ENCODE results near the gene ZNF536. TPM values are rescaled to one million over a fixed set of nuclear protein-coding genes. Genes with fewer than 3 reads are reported as not detected.

ZNF536 gene
- total and polyA plus RNA-seq, 9 donors, result 0.13 to 0.52 (median 0.28) TPM; not detected in 4

DNA sequence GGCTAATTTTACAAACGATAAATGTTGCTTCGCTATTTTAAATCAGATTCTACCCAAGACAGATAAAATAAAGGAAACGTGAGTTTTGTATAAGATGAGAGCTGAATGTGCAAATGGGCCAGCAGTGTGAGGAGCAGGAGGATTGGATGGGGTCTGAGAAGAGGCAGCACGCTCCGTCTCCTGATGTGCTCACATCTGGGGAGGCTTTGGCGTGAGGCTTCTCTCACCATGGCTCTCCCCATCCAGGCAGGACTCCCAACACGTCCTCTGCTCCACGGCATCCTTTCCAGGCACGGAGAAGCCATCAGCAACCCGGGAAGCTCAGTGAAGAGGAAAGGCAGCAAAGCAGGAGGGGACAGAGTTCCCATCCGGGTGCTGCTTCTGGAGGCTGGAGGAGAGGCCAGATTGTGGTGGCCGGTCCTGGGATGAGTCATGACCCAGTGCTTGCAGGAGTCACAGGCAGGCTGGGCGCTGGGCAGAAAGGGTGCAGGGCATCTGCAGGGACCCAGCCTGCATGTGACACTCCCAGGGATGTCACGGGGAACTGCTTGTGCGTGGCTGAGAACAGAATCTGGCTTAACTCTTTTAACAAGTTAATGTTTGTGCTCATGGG is 47.5 kb downstream of the ZNF536 start:
- Histone ChIP-seq H3K4me3 (no peak overlapping the region), H3K9me3 (no peaks in the 10 kb centered on the region), H3K4me1 (ENCODE audit: insufficient read depth) (no peaks in the 10 kb centered on the region), H3K27ac (no peak overlapping the region), H3K27me3 (no peaks in the 10 kb centered on the region), H3K36me3 (no peaks in the 10 kb centered on the region)
- WGBS, 3 donors, result 69 to 75% (median 75%) methylated on average over 15 of the region's 15 CpGs
- intact Hi-C loops (cut with DNase I), result no loop called here
- TF ChIP-seq EP300 (IDR thresholded peaks at IDR 0.05), result no peak
- no peak for TF ChIP-seq CTCF (IDR thresholded peaks at IDR 0.05)
- DNase-seq, result no peak

- WGBS, 3 donors, result 59 to 75% (median 65%) methylated on average over 8 of the region's 8 CpGs
- no peak for DNase-seq
- intact Hi-C loops (cut with DNase I), result no loop called here
- Histone ChIP-seq H3K36me3 (no peaks in the 10 kb centered on the region), H3K4me3 (no peak overlapping the region), H3K27ac (no peak overlapping the region), H3K9me3 (no peaks in the 10 kb centered on the region), H3K4me1 (ENCODE audit: insufficient read depth) (no peaks in the 10 kb centered on the region), H3K27me3 (no peaks in the 10 kb centered on the region)
- TF ChIP-seq EP300 (IDR thresholded peaks at IDR 0.05) (no peak), CTCF (IDR thresholded peaks at IDR 0.05) (no peak), POLR2A (IDR thresholded peaks at IDR 0.05) (no peak)
Observed at GRCh38 chr19:30420316-30420715, 48.1 kb downstream of the ZNF536 start.

- Histone ChIP-seq H3K27ac (no peak overlapping the region), H3K4me1 (ENCODE audit: insufficient read depth) (no peaks in the 10 kb centered on the region), H3K4me3 (no peak overlapping the region), H3K36me3 (no peaks in the 10 kb centered on the region), H3K9me3 (no peaks in the 10 kb centered on the region), H3K27me3 (no peaks in the 10 kb centered on the region)
- 56 to 76% (median 65%) methylated on average over 10 of the region's 10 CpGs for WGBS, 3 donors
- no peak for DNase-seq
- TF ChIP-seq POLR2A (IDR thresholded peaks at IDR 0.05) (no peak), CTCF (IDR thresholded peaks at IDR 0.05) (no peak), EP300 (IDR thresholded peaks at IDR 0.05) (no peak)
- intact Hi-C loops (cut with DNase I), result no loop called here
Observed at GRCh38 chr19:30420881-30421280, 48.7 kb downstream of the ZNF536 start.

DNA sequence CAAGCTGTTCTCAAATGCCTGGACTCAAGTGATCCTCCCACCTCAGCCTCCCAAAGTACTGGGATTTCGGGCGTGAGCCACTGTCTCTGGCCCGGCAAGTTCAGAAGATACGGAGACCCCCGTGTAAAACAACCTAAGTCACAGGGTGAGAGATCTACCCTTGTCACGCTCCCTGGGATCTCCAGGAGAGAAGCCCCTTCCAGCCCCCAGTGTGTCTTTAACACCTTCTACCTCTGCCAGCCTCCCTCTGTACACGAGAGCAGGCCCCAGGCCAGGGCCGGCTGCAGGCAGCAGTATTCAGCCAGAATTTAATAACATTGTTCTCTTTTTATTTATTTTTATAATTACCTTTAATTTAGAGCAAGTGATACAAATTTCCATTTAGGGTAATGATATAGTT is 49.4 kb downstream of the ZNF536 start:
- Histone ChIP-seq H3K9me3 (no peaks in the 10 kb centered on the region), H3K27ac (no peak overlapping the region), H3K4me1 (ENCODE audit: insufficient read depth) (no peaks in the 10 kb centered on the region), H3K36me3 (no peaks in the 10 kb centered on the region), H3K27me3 (no peaks in the 10 kb centered on the region), H3K4me3 (no peak overlapping the region)
- no peak for DNase-seq
- TF ChIP-seq EP300 (IDR thresholded peaks at IDR 0.05) (no peak), POLR2A (IDR thresholded peaks at IDR 0.05) (no peak), CTCF (IDR thresholded peaks at IDR 0.05) (no peak)
- intact Hi-C loops (cut with DNase I), result no loop called here
- 84 to 91% (median 85%) methylated on average over 8 of the region's 8 CpGs for WGBS, 3 donors

Measured in ovary (tissue), 9 donors.